HepG2 (cell line): ENCODE results near the gene PAPOLB. TPM values are rescaled to one million over a fixed set of nuclear protein-coding genes. Genes with fewer than 3 reads are reported as not detected.

Experiments
- ATF2 ChIP-seq: sonication (generic); formaldehyde crosslinking; IDR thresholded peaks from 2 replicates; pipeline ENCODE4 v1.4.0; 2020; ENCODE audit warnings: missing genetic modification reagents
- HOXA7 ChIP-seq: sonication (generic); formaldehyde crosslinking; IDR thresholded peaks from 2 replicates; pipeline ENCODE4 v1.8.1; 2022; ENCODE audit warnings: mild to moderate bottlenecking, missing genetic modification reagents, moderate library complexity
- KLF16 ChIP-seq, 2 experiments: sonication (generic) in 1 of 2; formaldehyde crosslinking in 1 of 2; IDR thresholded peaks; 2 replicates each; pipeline versions ENCODE4 v1.6.1 to v1.8.0; 2016 to 2023; ENCODE audit warnings: missing genetic modification reagents in 2 of 2, missing compliant biosample characterization in 1 of 2
- MED8 ChIP-seq: sonication (generic); formaldehyde crosslinking; IDR thresholded peaks from 2 replicates; pipeline ENCODE4 v1.8.1; 2023; ENCODE audit warnings: mild to moderate bottlenecking, missing genetic modification reagents; ENCODE audit not compliant: insufficient replicate concordance
- MIXL1 ChIP-seq: IDR thresholded peaks from 2 replicates; pipeline ENCODE4 v1.6.1; 2016
- TARDBP ChIP-seq: sonication (generic); formaldehyde crosslinking; IDR thresholded peaks from 2 replicates; pipeline ENCODE4 v1.8.0; 2022; ENCODE audit warnings: mild to moderate bottlenecking, missing genetic modification reagents
- THAP11 ChIP-seq: IDR thresholded peaks from 2 replicates; pipeline ENCODE4 v1.6.1; 2016; ENCODE audit warnings: missing biosample characterization, missing genetic modification reagents
- TRIM22 ChIP-seq: fragments of 450-650 bp; IDR thresholded peaks from 2 replicates; pipeline ENCODE4 v1.6.1; 2017
- ZBTB14 ChIP-seq: sonication (generic); formaldehyde crosslinking; IDR thresholded peaks from 2 replicates; pipeline ENCODE4 v1.4.0; 2020; ENCODE audit warnings: missing genetic modification reagents
- ZNF205 ChIP-seq: IDR thresholded peaks from 2 replicates; pipeline ENCODE4 v1.6.1; 2018; ENCODE audit warnings: missing biosample characterization, missing genetic modification reagents
- ZNF33A ChIP-seq: sonication (generic); formaldehyde crosslinking; IDR thresholded peaks from 2 replicates; pipeline ENCODE4 v1.5.1; 2020; ENCODE audit warnings: missing genetic modification reagents, mild to moderate bottlenecking, moderate library complexity, borderline replicate concordance
- ZNF468 ChIP-seq: sonication (generic); formaldehyde crosslinking; IDR thresholded peaks from 2 replicates; pipeline ENCODE4 v1.8.0; 2022; ENCODE audit warnings: mild to moderate bottlenecking, moderate library complexity, missing genetic modification reagents
- ZNF770 ChIP-seq: sonication (generic); formaldehyde crosslinking; IDR thresholded peaks from 2 replicates; pipeline ENCODE4 v1.5.0; 2020; ENCODE audit warnings: mild to moderate bottlenecking, missing genetic modification reagents
- ZSCAN31 ChIP-seq: sonication (generic); formaldehyde crosslinking; IDR thresholded peaks from 2 replicates; pipeline ENCODE4 v1.5.0; 2020; ENCODE audit warnings: low read depth, mild to moderate bottlenecking, missing genetic modification reagents
- polyA plus RNA-seq, 8 experiments: library from polyadenylated mRNA; depleted of rRNA in 3 of 8; stranded (reverse) in 7 of 8; unstranded in 1 of 8; fragments of >200 nt; fragmentation: Illumina TruSeq in 4 of 8; extraction: Trizol in 4 of 8; gene quantifications; 2 replicates each; pipeline versions ENCODE4 v1.2.1 to v1.2.3, GENCODE V29; 2011 to 2016; ENCODE audit warnings: low read depth in 4 of 8, missing spikeins in 1 of 8, mixed read lengths in 1 of 8; ENCODE audit not compliant: insufficient read depth in 1 of 8
- total RNA-seq, 5 experiments: library from RNA; depleted of rRNA; stranded (reverse); fragments of >200 nt; fragmentation: Illumina TruSeq; extraction: Trizol; gene quantifications; 2 replicates each; pipeline ENCODE4 v1.2.3, GENCODE V29; 2016; ENCODE audit warnings: low read depth in 1 of 5
- TF ChIP-seq, protein P1 (sequence below), 2 experiments: fragments of 450-650 bp in 1 of 2; sonication (generic) in 1 of 2; formaldehyde crosslinking in 1 of 2; IDR thresholded peaks; 2 replicates each; pipeline versions ENCODE4 v1.6.1 to v1.8.0; 2016 to 2022; ENCODE audit warnings: antibody characterized with exemption in 1 of 2, mild to moderate bottlenecking in 1 of 2, missing genetic modification reagents in 1 of 2

Gene PAPOLB
- total and polyA plus RNA-seq, 2 of the 13 experiments (the other 11 are each of a cell fraction or from before 2014, with no cell fraction given): not detected

DNA sequence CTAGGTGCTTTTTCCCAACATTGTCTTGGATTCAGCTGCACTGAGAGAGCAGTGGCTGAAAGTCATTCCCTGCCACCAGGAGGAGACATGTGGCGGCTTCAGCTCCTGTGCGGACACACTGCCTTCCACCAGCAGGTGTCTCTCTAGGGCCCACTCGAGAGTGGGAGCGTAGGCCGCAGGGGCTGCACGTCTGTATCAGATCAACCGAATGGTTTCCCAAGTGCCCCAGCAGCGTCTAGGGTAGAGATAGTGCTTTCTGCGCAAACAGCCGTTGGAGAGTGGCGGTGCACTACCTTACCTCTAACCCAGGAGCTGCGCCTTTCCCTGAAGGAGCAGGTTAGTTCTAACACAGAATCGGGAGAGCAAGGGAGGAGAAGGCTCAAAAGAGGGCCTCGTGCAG, 31.7 kb downstream of the PAPOLB start (continued):
- no peak for TF ChIP-seq ZBTB14 (CRISPR knock-in tag)
- TF ChIP-seq MED8 (CRISPR knock-in tag): no peak
- TF ChIP-seq ATF2 (CRISPR knock-in tag): no peak
- TF ChIP-seq ZNF205: peak; percentile 79; the same call in 1 of the 2 replicates
- no peak for TF ChIP-seq ZNF770 (CRISPR knock-in tag)
- TF ChIP-seq HOXA7 (CRISPR knock-in tag): no peak
- peak; percentile 58 for TF ChIP-seq THAP11 (CRISPR knock-in tag)
- TF ChIP-seq ZNF468 (CRISPR knock-in tag): no peak
- TF ChIP-seq MIXL1 (CRISPR knock-in tag): 0 out of 2 replicates have a peak, but pooled peaks have one; percentile 34
- TF ChIP-seq, protein P1, sequence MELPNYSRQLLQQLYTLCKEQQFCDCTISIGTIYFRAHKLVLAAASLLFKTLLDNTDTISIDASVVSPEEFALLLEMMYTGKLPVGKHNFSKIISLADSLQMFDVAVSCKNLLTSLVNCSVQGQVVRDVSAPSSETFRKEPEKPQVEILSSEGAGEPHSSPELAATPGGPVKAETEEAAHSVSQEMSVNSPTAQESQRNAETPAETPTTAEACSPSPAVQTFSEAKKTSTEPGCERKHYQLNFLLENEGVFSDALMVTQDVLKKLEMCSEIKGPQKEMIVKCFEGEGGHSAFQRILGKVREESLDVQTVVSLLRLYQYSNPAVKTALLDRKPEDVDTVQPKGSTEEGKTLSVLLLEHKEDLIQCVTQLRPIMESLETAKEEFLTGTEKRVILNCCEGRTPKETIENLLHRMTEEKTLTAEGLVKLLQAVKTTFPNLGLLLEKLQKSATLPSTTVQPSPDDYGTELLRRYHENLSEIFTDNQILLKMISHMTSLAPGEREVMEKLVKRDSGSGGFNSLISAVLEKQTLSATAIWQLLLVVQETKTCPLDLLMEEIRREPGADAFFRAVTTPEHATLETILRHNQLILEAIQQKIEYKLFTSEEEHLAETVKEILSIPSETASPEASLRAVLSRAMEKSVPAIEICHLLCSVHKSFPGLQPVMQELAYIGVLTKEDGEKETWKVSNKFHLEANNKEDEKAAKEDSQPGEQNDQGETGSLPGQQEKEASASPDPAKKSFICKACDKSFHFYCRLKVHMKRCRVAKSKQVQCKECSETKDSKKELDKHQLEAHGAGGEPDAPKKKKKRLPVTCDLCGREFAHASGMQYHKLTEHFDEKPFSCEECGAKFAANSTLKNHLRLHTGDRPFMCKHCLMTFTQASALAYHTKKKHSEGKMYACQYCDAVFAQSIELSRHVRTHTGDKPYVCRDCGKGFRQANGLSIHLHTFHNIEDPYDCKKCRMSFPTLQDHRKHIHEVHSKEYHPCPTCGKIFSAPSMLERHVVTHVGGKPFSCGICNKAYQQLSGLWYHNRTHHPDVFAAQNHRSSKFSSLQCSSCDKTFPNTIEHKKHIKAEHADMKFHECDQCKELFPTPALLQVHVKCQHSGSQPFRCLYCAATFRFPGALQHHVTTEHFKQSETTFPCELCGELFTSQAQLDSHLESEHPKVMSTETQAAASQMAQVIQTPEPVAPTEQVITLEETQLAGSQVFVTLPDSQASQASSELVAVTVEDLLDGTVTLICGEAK (IDR thresholded peaks at IDR 0.05): no peak
- TF ChIP-seq, protein P1 (CRISPR knock-in tag; IDR thresholded peaks at IDR 0.05): no peak
- TF ChIP-seq ZSCAN31 (CRISPR knock-in tag): peak; percentile 73; the same call in 1 of the 2 replicates
- no peak for TF ChIP-seq TARDBP
- TF ChIP-seq KLF16 (CRISPR knock-in tag; IDR thresholded peaks at IDR 0.05): peak in 1 of 2 experiments; percentile 44; a peak in 1 of 4 replicates
- no peak for TF ChIP-seq TRIM22
- no peak for TF ChIP-seq ZNF33A
